Psoas muscle (tissue), 8 donors: ENCODE results near the gene MYRIP. TPM values are rescaled to one million over a fixed set of nuclear protein-coding genes. Genes with fewer than 3 reads are reported as not detected.

Source experiments
- ATAC-seq, 4 donors: fragments of 200-7000 bp; cut with Tn5 transposase; one replicate each; pipeline ENCODE4 v1.9.1; 2020; ENCODE audit warnings: moderate library complexity in 3 of 4, mild to moderate bottlenecking in 2 of 4
- DNase-seq, 2 donors: peaks; one replicate each; pipeline ENCODE4 v3.0.0-alpha.2; 2020
- H3K27ac ChIP-seq: fragments of 200-600 bp; one replicate; pipeline ENCODE4 v1.8.0; 2022
- H3K27me3 ChIP-seq, 3 donors: fragments of 200-600 bp in 1 of 3; one replicate each; pipeline versions ENCODE4 v1.6.1 to v1.8.0; 2013 to 2022; ENCODE audit warnings: low read length in 2 of 3, mild to moderate bottlenecking in 2 of 3, moderate library complexity in 1 of 3; ENCODE audit not compliant: insufficient read depth in 3 of 3
- H3K36me3 ChIP-seq, 2 donors: fragments of 200-600 bp in 1 of 2; one replicate each; pipeline versions ENCODE4 v1.6.1 to v1.8.0; 2013 to 2022; ENCODE audit warnings: low read depth in 1 of 2, mild to moderate bottlenecking in 1 of 2, moderate library complexity in 1 of 2; ENCODE audit not compliant: insufficient read depth in 1 of 2
- H3K4me1 ChIP-seq: fragments of 200-600 bp; one replicate; pipeline ENCODE4 v1.8.0; 2022
- H3K4me3 ChIP-seq: fragments of 200-600 bp; one replicate; pipeline ENCODE4 v1.8.0; 2022; ENCODE audit warnings: mild to moderate bottlenecking
- H3K9me3 ChIP-seq: fragments of 200-600 bp; one replicate; pipeline ENCODE4 v1.8.0; 2022
- WGBS, 3 donors: extraction: QIAGEN DNeasy Blood & Tissue Kit; methylation state at CpG; one replicate each; pipeline versions ENCODE4 v1.1.6 to v1.1.7; 2013; 5-methylcytosine and 5-hydroxymethylcytosine counted together
- intact Hi-C, 2 donors: fragments of 100-400 bp; cut with DNase I; formaldehyde crosslinking; loops; one replicate each; pipeline versions ENCODE4 v1.11.0 to v1.14.2; 2022
- polyA plus RNA-seq, 3 donors: library from polyadenylated mRNA; stranded (reverse); fragments of 200-250 nt; gene quantifications; one replicate each; pipeline ENCODE4 v1.2.3, GENCODE V29; 2013
- total RNA-seq, 4 donors: library from RNA; stranded (reverse); fragmentation: NEBNext Ultra II Directional in 2 of 4; extraction: Animal tissue kit (Norgen Biotek cat#: 25700) in 2 of 4; gene quantifications; one replicate each; pipeline versions ENCODE4 v1.2.1 to v1.2.4, GENCODE V29; 2021 to 2023
- TF ChIP-seq, protein P1 (sequence below): fragments of 200-600 bp; IDR thresholded peaks from one replicate; pipeline ENCODE4 v1.8.0; 2022; ENCODE audit warnings: antibody characterized with exemption
- donor health status: healthy with polysubstance abuse.
- donor health status: DM: no; HTN: no; CAD: no; lungs with moderate emphysema.
- donor health status: Bipolar disorder and iron deficiency.
- donor health status: healthy.
- donor health status: DM: yes; HTN: yes; CAD: no.
- donor health status: DM: no; HTN: no; CAD: no.
- donor health status: DM: no; HTN: no; CAD: no.
- donor health status: DM: yes; HTN: yes; CAD: no.

MYRIP gene
- total and polyA plus RNA-seq, 7 donors: 0.35 to 2.8 (median 1.1) TPM

DNA sequence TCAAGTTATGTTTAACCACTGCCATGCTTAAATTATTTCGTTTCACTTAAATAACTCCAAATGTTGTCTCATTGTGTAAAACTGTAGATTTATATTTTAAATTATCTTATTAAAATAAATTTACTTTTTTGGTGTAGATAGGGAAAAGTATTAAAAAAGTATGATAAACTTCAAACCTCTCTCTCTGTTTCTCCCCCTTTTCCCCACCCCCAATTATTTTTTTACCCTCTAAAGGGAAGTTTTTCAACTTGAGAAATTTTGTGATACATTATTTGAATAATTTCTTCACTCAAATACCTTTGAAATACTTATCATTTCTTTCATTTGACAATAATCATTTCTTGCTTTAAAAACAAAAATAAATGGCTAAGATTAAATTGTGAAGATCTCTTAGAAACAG is 433.2 kb downstream of the MYRIP start:
- Histone ChIP-seq H3K4me1 (no peaks in the 10 kb centered on the region), H3K9me3 (no peaks in the 10 kb centered on the region), H3K36me3 (no peaks in the 10 kb centered on the region), H3K4me3 (no peak overlapping the region), H3K27me3 (no peaks in the 10 kb centered on the region), H3K27ac (no peak overlapping the region)
- no peak for DNase-seq
- ATAC-seq: no peak
- 71 to 80% (median 80%) methylated on average over 1 of the region's 1 CpG for WGBS, 3 donors
- intact Hi-C loops: no loop called here
- TF ChIP-seq, protein P1, sequence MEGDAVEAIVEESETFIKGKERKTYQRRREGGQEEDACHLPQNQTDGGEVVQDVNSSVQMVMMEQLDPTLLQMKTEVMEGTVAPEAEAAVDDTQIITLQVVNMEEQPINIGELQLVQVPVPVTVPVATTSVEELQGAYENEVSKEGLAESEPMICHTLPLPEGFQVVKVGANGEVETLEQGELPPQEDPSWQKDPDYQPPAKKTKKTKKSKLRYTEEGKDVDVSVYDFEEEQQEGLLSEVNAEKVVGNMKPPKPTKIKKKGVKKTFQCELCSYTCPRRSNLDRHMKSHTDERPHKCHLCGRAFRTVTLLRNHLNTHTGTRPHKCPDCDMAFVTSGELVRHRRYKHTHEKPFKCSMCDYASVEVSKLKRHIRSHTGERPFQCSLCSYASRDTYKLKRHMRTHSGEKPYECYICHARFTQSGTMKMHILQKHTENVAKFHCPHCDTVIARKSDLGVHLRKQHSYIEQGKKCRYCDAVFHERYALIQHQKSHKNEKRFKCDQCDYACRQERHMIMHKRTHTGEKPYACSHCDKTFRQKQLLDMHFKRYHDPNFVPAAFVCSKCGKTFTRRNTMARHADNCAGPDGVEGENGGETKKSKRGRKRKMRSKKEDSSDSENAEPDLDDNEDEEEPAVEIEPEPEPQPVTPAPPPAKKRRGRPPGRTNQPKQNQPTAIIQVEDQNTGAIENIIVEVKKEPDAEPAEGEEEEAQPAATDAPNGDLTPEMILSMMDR: no peak

DNA sequence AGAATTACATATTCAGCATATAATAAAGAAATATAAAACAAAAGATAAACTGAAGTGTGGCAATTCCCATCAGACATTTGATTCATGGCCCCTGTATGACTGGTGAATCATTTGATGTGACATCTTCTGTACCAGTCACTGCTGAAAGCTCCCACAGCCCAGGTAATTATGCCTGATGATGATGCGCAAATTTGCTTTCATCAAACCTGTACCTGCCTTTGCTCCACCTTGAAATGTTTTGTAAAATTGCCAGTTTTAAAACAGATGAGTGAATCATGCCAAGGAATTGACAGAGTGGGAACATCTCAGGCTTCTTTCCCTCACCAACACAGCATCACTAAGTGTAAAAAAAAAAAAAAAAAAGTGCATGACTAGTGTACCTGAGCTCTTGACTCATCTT is 433.6 kb downstream of the MYRIP start:
- Histone ChIP-seq H3K9me3 (no peaks in the 10 kb centered on the region), H3K27me3 (no peaks in the 10 kb centered on the region), H3K36me3 (no peaks in the 10 kb centered on the region), H3K27ac (no peak overlapping the region), H3K4me1 (no peaks in the 10 kb centered on the region), H3K4me3 (no peak overlapping the region)
- no peak for DNase-seq
- no peak for ATAC-seq
- 2 to 97% (median 43%) methylated on average over 1 of the region's 1 CpG for WGBS, 3 donors
- TF ChIP-seq, protein P1: no peak
- intact Hi-C loops: no loop called here

DNA sequence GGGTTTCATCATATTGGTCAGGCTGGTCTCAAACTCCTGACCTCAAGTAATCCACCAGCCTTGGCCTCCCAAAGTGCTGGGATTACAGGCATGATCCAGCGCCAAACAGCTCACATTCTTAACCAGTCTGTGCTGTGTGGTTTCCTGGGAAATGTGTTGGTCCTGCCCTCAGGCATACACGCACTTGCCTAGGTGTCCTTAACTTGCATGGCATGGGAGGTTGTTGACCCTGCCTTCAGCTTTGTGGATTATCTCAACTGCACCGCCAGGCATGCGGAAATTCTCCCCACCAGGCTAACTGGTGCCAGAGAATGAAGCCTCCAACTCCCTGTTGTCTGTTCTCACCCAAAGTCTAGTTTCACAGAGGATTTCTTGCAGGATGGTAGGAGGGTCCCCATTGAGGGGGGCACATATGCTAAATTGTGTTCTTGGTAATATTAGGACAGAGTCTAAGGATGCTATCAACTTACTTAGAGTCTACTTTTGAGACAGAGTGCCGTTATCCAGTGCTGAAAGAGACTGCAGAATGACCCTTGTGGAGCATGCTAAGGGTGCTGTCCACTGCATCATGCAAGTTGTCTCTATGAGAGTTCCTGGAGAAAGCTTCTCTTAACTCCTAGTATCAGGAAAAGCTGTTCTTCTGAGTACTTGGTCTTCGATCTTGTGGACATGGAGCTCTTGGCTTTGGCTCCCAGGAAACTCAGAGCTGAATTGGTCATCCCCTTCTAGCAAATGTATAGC is 438.5 kb downstream of the MYRIP start:
- no peaks in the 10 kb centered on the region for H3K4me1 ChIP-seq
- no peak for ATAC-seq
- no peaks in the 10 kb centered on the region for H3K27me3 ChIP-seq
- TF ChIP-seq, protein P1: no peak
- no peak overlapping the region for H3K4me3 ChIP-seq
- intact Hi-C loops: no loop called here
- 91 to 93% (median 92%) methylated on average over 6 of the region's 6 CpGs for WGBS, 3 donors
- no peak for DNase-seq
- H3K9me3 ChIP-seq: no peaks in the 10 kb centered on the region
- no peaks in the 10 kb centered on the region for H3K36me3 ChIP-seq
- H3K27ac ChIP-seq: no peak overlapping the region

DNA sequence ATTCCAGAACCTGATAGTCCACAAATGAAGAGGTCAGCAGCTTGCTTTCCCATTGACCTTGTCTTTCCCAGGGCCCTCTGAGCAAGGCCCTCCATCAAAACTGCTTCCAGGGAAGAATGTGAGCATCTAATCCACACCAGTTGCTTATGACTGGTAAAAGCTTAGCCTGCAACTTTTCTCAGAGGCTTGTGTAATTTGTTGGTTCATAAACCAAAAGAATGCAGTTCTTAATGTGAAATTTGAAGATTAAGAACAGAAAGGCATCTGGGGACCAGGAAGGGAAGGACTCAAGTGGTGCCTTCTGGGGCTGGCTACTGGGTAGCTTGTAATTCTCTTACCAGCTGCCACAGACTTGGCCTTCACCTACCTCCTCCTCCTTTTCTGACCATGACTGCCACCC is 439.2 kb downstream of the MYRIP start:
- TF ChIP-seq, protein P1: no peak
- Histone ChIP-seq H3K27me3 (no peaks in the 10 kb centered on the region), H3K4me1 (no peaks in the 10 kb centered on the region), H3K9me3 (no peaks in the 10 kb centered on the region), H3K4me3 (no peak overlapping the region), H3K27ac (no peak overlapping the region), H3K36me3 (no peaks in the 10 kb centered on the region)
- DNase-seq (no peak), ATAC-seq (no peak)
- intact Hi-C loops: no loop called here

DNA sequence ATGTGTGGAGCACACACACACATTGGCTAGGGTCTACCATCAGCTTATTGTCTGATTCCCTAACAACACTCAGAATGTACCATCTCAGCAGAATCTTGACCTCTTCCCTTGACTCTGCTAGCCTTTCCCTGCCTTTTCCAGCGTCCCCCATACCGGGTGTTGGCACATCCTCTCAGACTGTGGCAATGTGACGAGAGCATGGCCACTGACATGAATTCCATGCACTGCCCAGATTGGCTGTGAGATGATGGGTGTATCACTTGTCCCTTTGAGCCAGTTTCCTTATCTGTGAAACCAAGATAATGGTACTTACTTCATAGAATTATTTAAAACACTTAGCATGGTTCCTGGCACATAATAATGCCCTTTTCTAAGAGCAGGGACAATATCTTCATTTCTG is 439.8 kb downstream of the MYRIP start:
- H3K27me3 ChIP-seq: no peaks in the 10 kb centered on the region
- ATAC-seq (no peak), DNase-seq (no peak)
- intact Hi-C loops: no loop called here
- H3K36me3 ChIP-seq: no peaks in the 10 kb centered on the region
- WGBS, 3 donors: 91 to 92% (median 92%) methylated on average over 3 of the region's 3 CpGs
- no peaks in the 10 kb centered on the region for H3K4me1 ChIP-seq
- H3K4me3 ChIP-seq: no peak overlapping the region
- H3K27ac ChIP-seq: no peak overlapping the region
- H3K9me3 ChIP-seq: no peaks in the 10 kb centered on the region
- TF ChIP-seq, protein P1: no peak
